IMR-90 (cell line): Measurements from ENCODE around the gene KLHL12. TPM values are rescaled to one million over a fixed set of nuclear protein-coding genes. Genes with fewer than 3 reads are reported as not detected.

Source experiments
- ATAC-seq: fragments of 200-7000 bp; cut with Tn5 transposase; 2 replicates; pipeline ENCODE4 v1.9.1; 2020; ENCODE audit warnings: low read depth, mild to moderate bottlenecking, moderate library complexity
- BruUV-seq: library from RNA; stranded (reverse); fragments of 400-500 nt; replicated peaks from 2 replicates; lab custom pipeline; 2021; lab: Mats Ljungman, UMichigan
- CTCF ChIA-PET: fragments of 300-600 bp; formaldehyde crosslinking; extraction: SDS; loops from one replicate; lab custom pipeline; 2021; ENCODE audit warnings: antibody characterized with exemption; lab: Yijun Ruan, JAX
- POLR2A ChIA-PET: fragments of 300-600 bp; sonication (Branson Sonifier 250); formaldehyde crosslinking; loops from one replicate; lab custom pipeline; 2022; ENCODE audit warnings: antibody characterized with exemption; ENCODE audit not compliant: unreplicated experiment; lab: Charles Lee
- DNase-seq: peaks from one replicate; pipeline ENCODE4 v3.0.0; 2013
- H2AFZ ChIP-seq: replicated peaks from 2 replicates; pipeline ENCODE3; 2013; ENCODE audit warnings: low read length, mild to moderate bottlenecking; ENCODE audit not compliant: poor library complexity
- H2AK5ac ChIP-seq: 2 replicates; pipeline ENCODE4 v1.6.1; 2013; ENCODE audit warnings: low read depth, low read length, inconsistent platforms
- H2AK9ac ChIP-seq: replicated peaks from 2 replicates; pipeline ENCODE3; 2013; ENCODE audit warnings: mild to moderate bottlenecking, low read depth, low read length, moderate library complexity; ENCODE audit not compliant: poor library complexity
- H2BK120ac ChIP-seq: 2 replicates; pipeline ENCODE4 v1.6.1; 2013; ENCODE audit warnings: low read depth, low read length, inconsistent platforms
- H2BK15ac ChIP-seq: 3 replicates; pipeline ENCODE4 v1.6.1; 2013; ENCODE audit warnings: low read depth, low read length, inconsistent platforms
- H2BK20ac ChIP-seq: 2 replicates; pipeline ENCODE4 v1.6.1; 2013; ENCODE audit warnings: low read depth, mild to moderate bottlenecking, inconsistent platforms, low read length, moderate library complexity
- H2BK5ac ChIP-seq: 2 replicates; pipeline ENCODE4 v1.6.1; 2013; ENCODE audit warnings: mild to moderate bottlenecking, low read depth, low read length, inconsistent platforms; ENCODE audit not compliant: poor library complexity, severe bottlenecking
- H3K14ac ChIP-seq: replicated peaks from 2 replicates; pipeline ENCODE4 v1.6.1; 2013; ENCODE audit warnings: low read depth, low read length, inconsistent platforms
- H3K18ac ChIP-seq: 2 replicates; pipeline ENCODE4 v1.6.1; 2013; ENCODE audit warnings: low read depth, low read length, control low read depth
- H3K23ac ChIP-seq: 2 replicates; pipeline ENCODE4 v1.6.1; 2013; ENCODE audit warnings: low read depth, low read length, inconsistent platforms
- H3K27ac ChIP-seq: 2 replicates; pipeline ENCODE4 v1.5.1; 2013; ENCODE audit warnings: mild to moderate bottlenecking, control low read depth, low read length; ENCODE audit not compliant: insufficient read depth
- H3K27me3 ChIP-seq: 2 replicates; pipeline ENCODE4 v1.6.1; 2013; ENCODE audit warnings: low read length; ENCODE audit not compliant: control insufficient read depth, insufficient read depth
- H3K36me3 ChIP-seq: 2 replicates; pipeline ENCODE4 v1.6.1; 2013; ENCODE audit warnings: low read length, mixed read lengths; ENCODE audit not compliant: control insufficient read depth, insufficient read depth
- H3K4ac ChIP-seq: 2 replicates; pipeline ENCODE4 v1.6.1; 2013; ENCODE audit warnings: low read depth, low read length, inconsistent platforms
- H3K4me1 ChIP-seq: 2 replicates; pipeline ENCODE4 v1.6.1; 2013; ENCODE audit warnings: low read length, mixed read lengths; ENCODE audit not compliant: control insufficient read depth, insufficient read depth
- H3K4me2 ChIP-seq: 2 replicates; pipeline ENCODE4 v1.6.1; 2013; ENCODE audit warnings: low read depth, mild to moderate bottlenecking, control low read depth, low read length, moderate library complexity
- H3K4me3 ChIP-seq: 2 replicates; pipeline ENCODE4 v1.5.1; 2013; ENCODE audit warnings: low read depth, mild to moderate bottlenecking, control low read depth, low read length, moderate library complexity; ENCODE audit not compliant: insufficient read depth
- H3K56ac ChIP-seq: 2 replicates; pipeline ENCODE4 v1.6.1; 2013; ENCODE audit warnings: low read length, inconsistent platforms; ENCODE audit not compliant: insufficient read depth; ENCODE audit errors: extremely low read depth
- H3K79me1 ChIP-seq, 2 experiments: 2 replicates each; pipeline ENCODE4 v1.6.1; 2013; ENCODE audit warnings: low read length in 2 of 2, inconsistent platforms in 1 of 2, low read depth in 1 of 2
- H3K9ac ChIP-seq: 2 replicates; pipeline ENCODE4 v1.6.1; 2013; ENCODE audit warnings: low read depth, low read length, control low read depth
- H3K9me1 ChIP-seq: 2 replicates; pipeline ENCODE4 v1.6.1; 2013; ENCODE audit warnings: low read length, inconsistent platforms; ENCODE audit not compliant: insufficient read depth
- H3K9me3 ChIP-seq: 2 replicates; pipeline ENCODE4 v1.6.1; 2013; ENCODE audit warnings: low read length; ENCODE audit not compliant: control insufficient read depth, insufficient read depth
- H4K20me1 ChIP-seq: 2 replicates; pipeline ENCODE4 v1.6.1; 2013; ENCODE audit warnings: low read length, inconsistent platforms; ENCODE audit not compliant: insufficient read depth
- H4K5ac ChIP-seq: 2 replicates; pipeline ENCODE4 v1.6.1; 2013; ENCODE audit warnings: mild to moderate bottlenecking, low read depth, low read length, control low read depth
- H4K8ac ChIP-seq, 2 experiments: 2 replicates each; pipeline ENCODE4 v1.6.1; 2013; ENCODE audit warnings: low read depth in 2 of 2, low read length in 2 of 2, control low read depth in 1 of 2, inconsistent platforms in 1 of 2
- H4K91ac ChIP-seq: 2 replicates; pipeline ENCODE4 v1.6.1; 2013; ENCODE audit warnings: low read depth, low read length, inconsistent platforms; ENCODE audit not compliant: insufficient read depth
- BHLHE40 ChIP-seq: fragments of 150-350 bp; IDR thresholded peaks from 2 replicates; pipeline ENCODE4 v1.6.1; 2016; ENCODE audit warnings: mild to moderate bottlenecking, low read depth, low read length
- CEBPB ChIP-seq: IDR thresholded peaks from 2 replicates; pipeline ENCODE4 v1.6.1; 2012; ENCODE audit warnings: low read depth, low read length, improper control_type of control experiment
- CHD1 ChIP-seq: IDR thresholded peaks from 2 replicates; pipeline ENCODE4 v1.6.1; 2012; ENCODE audit warnings: low read depth, low read length, improper control_type of control experiment
- FOS ChIP-seq: fragments of 150-350 bp; IDR thresholded peaks from 2 replicates; pipeline ENCODE4 v1.6.1; 2016; ENCODE audit warnings: low read depth, low read length
- MAFK ChIP-seq: IDR thresholded peaks from 2 replicates; pipeline ENCODE4 v1.6.1; 2012; ENCODE audit warnings: low read depth, low read length, improper control_type of control experiment
- MAZ ChIP-seq: IDR thresholded peaks from 2 replicates; pipeline ENCODE4 v1.6.1; 2012; ENCODE audit warnings: low read depth, mild to moderate bottlenecking, low read length, improper control_type of control experiment, moderate library complexity, borderline replicate concordance
- MXI1 ChIP-seq: IDR thresholded peaks from 2 replicates; pipeline ENCODE4 v1.6.1; 2012; ENCODE audit warnings: low read depth, mild to moderate bottlenecking, low read length, moderate library complexity, borderline replicate concordance
- NFE2L2 ChIP-seq: fragments of 150-350 bp; IDR thresholded peaks from 2 replicates; pipeline ENCODE4 v1.6.1; 2016; ENCODE audit warnings: low read depth, mild to moderate bottlenecking, low read length
- POLR2A ChIP-seq: IDR thresholded peaks from 2 replicates; pipeline ENCODE4 v1.6.1; 2012; ENCODE audit warnings: mild to moderate bottlenecking, low read depth, low read length
- RAD21 ChIP-seq: IDR thresholded peaks from 2 replicates; pipeline ENCODE4 v1.6.1; 2012; ENCODE audit warnings: low read length, improper control_type of control experiment
- RCOR1 ChIP-seq: IDR thresholded peaks from 2 replicates; pipeline ENCODE4 v1.6.1; 2012; ENCODE audit warnings: mild to moderate bottlenecking, low read length, improper control_type of control experiment; ENCODE audit not compliant: insufficient replicate concordance
- RFX5 ChIP-seq: IDR thresholded peaks from 2 replicates; pipeline ENCODE4 v1.8.0; 2012; ENCODE audit warnings: low read depth, mild to moderate bottlenecking, low read length, moderate library complexity
- SMC3 ChIP-seq: fragments of 150-350 bp; IDR thresholded peaks from 2 replicates; pipeline ENCODE4 v1.6.1; 2016; ENCODE audit warnings: low read depth, mild to moderate bottlenecking, antibody characterized with exemption, low read length, moderate library complexity
- dilution Hi-C: fragments of 300-500 bp; cut with HindIII; formaldehyde crosslinking; loops from one replicate; pipeline ENCODE4 v1.14.3; 2018; ENCODE audit warnings: low sequenced_read_pairs; ENCODE audit not compliant: unreplicated experiment
- in situ Hi-C: fragments of 300-500 bp; cut with MboI; formaldehyde crosslinking; loops from 3 replicates; pipeline ENCODE4 v1.14.3; 2019; ENCODE audit warnings: low sequenced_read_pairs, inconsistent platforms, mixed read lengths
- intact Hi-C: fragments of 100-400 bp; cut with micrococcal nuclease; formaldehyde crosslinking; loops from 2 replicates; pipeline ENCODE4 v1.10.0; 2022
- polyA plus RNA-seq, 3 experiments: library from polyadenylated mRNA; depleted of rRNA; stranded (reverse); fragments of >200 nt; gene quantifications; 2 replicates each; pipeline ENCODE4 v1.2.3, GENCODE V29; 2012; ENCODE audit warnings: low replicate concordance in 1 of 3
- total RNA-seq: library from RNA; depleted of rRNA; stranded (reverse); fragments of >200 nt; gene quantifications from 2 replicates; pipeline ENCODE4 v1.2.3, GENCODE V29; 2012
- TF ChIP-seq, protein P1 (sequence below): fragments of 150-350 bp; IDR thresholded peaks from 2 replicates; pipeline ENCODE4 v1.6.1; 2016; ENCODE audit warnings: low read depth, mild to moderate bottlenecking, low read length, moderate library complexity, borderline replicate concordance
- TF ChIP-seq, protein P2 (sequence below): conservative IDR thresholded peaks from 2 replicates; pipeline ENCODE4 v1.5.1; 2012; ENCODE audit warnings: mild to moderate bottlenecking, low read depth, low read length, improper control_type of control experiment
- TF ChIP-seq, protein P3 (sequence below): fragments of 150-350 bp; IDR thresholded peaks from 2 replicates; pipeline ENCODE4 v1.6.1; 2017; ENCODE audit warnings: mild to moderate bottlenecking, antibody characterized with exemption, low read length, low read depth

KLHL12 gene
- total and polyA plus RNA-seq, 2 of the 4 experiments (the other 2 are of a cell fraction), result 17.2 to 38.4 TPM

DNA sequence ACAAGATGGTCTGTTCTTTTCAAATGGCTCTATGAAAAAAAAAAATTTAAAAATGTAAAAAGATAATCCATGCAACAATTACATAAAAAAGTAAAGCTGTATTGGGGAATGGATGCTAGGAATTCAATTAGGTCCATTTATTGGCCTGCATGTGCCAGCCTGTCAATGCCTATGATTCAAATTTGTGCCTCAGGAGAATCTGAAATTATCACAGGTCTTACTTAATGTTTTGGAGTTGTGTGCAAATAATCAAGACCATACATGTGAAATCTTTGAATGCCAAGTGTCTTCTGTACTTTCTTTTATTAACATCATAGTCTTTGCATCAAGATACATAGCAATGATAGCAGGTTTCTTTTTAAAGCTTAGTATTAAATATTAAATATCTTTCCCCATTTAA, 13.5 kb upstream of the KLHL12 start:
- no peak overlapping the region for H3K4ac ChIP-seq
- no peak overlapping the region for H4K8ac ChIP-seq
- H3K27ac ChIP-seq, result no peak overlapping the region
- H2AFZ ChIP-seq, result no peak overlapping the region
- no peaks in the 10 kb centered on the region for H3K9me3 ChIP-seq
- ATAC-seq, result no peak
- no peaks in the 10 kb centered on the region; a peak in 1 of 4 replicates for H3K79me1 ChIP-seq
- in situ Hi-C loops, result no loop called here
- no peak overlapping the region for H3K4me2 ChIP-seq
- H4K20me1 ChIP-seq, result no peaks in the 10 kb centered on the region
- H3K56ac ChIP-seq, result no peak overlapping the region
- no peak overlapping the region for H2BK120ac ChIP-seq
- no peaks in the 10 kb centered on the region for H3K4me1 ChIP-seq
- POLR2A ChIA-PET, result no interaction called here
- H2BK15ac ChIP-seq, result no peak overlapping the region
- no peak for TF ChIP-seq MAFK
- TF ChIP-seq MXI1, result no peak
- no peak for TF ChIP-seq SMC3
- TF ChIP-seq MAZ, result no peak
- TF ChIP-seq NFE2L2, result no peak
- TF ChIP-seq RCOR1, result no peak
- TF ChIP-seq, protein P1, sequence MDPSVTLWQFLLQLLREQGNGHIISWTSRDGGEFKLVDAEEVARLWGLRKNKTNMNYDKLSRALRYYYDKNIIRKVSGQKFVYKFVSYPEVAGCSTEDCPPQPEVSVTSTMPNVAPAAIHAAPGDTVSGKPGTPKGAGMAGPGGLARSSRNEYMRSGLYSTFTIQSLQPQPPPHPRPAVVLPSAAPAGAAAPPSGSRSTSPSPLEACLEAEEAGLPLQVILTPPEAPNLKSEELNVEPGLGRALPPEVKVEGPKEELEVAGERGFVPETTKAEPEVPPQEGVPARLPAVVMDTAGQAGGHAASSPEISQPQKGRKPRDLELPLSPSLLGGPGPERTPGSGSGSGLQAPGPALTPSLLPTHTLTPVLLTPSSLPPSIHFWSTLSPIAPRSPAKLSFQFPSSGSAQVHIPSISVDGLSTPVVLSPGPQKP, result no peak
- no peak for TF ChIP-seq RAD21
- TF ChIP-seq, protein P2, sequence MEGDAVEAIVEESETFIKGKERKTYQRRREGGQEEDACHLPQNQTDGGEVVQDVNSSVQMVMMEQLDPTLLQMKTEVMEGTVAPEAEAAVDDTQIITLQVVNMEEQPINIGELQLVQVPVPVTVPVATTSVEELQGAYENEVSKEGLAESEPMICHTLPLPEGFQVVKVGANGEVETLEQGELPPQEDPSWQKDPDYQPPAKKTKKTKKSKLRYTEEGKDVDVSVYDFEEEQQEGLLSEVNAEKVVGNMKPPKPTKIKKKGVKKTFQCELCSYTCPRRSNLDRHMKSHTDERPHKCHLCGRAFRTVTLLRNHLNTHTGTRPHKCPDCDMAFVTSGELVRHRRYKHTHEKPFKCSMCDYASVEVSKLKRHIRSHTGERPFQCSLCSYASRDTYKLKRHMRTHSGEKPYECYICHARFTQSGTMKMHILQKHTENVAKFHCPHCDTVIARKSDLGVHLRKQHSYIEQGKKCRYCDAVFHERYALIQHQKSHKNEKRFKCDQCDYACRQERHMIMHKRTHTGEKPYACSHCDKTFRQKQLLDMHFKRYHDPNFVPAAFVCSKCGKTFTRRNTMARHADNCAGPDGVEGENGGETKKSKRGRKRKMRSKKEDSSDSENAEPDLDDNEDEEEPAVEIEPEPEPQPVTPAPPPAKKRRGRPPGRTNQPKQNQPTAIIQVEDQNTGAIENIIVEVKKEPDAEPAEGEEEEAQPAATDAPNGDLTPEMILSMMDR, result no peak
- no peak for TF ChIP-seq CEBPB
- no peak for TF ChIP-seq BHLHE40
- TF ChIP-seq, protein P3, sequence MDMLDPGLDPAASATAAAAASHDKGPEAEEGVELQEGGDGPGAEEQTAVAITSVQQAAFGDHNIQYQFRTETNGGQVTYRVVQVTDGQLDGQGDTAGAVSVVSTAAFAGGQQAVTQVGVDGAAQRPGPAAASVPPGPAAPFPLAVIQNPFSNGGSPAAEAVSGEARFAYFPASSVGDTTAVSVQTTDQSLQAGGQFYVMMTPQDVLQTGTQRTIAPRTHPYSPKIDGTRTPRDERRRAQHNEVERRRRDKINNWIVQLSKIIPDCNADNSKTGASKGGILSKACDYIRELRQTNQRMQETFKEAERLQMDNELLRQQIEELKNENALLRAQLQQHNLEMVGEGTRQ, result no peak
- TF ChIP-seq CHD1, result no peak
- TF ChIP-seq FOS, result no peak
- TF ChIP-seq RFX5, result no peak
- no peak for TF ChIP-seq POLR2A
- CTCF ChIA-PET, result no interaction called here
- H3K27me3 ChIP-seq, result no peaks in the 10 kb centered on the region
- peaks cover 30% of the 10 kb centered on the region for H3K36me3 ChIP-seq
- H3K18ac ChIP-seq, result no peak overlapping the region
- no peak overlapping the region for H2AK5ac ChIP-seq
- no TSS peak for BruUV-seq
- H3K9me1 ChIP-seq, result no peaks in the 10 kb centered on the region
- no peak overlapping the region for H2BK5ac ChIP-seq
- H2AK9ac ChIP-seq, result no peak overlapping the region
- H3K4me3 ChIP-seq, result no peak overlapping the region
- no peak overlapping the region for H4K91ac ChIP-seq
- H4K5ac ChIP-seq, result no peak overlapping the region
- no peak overlapping the region for H3K23ac ChIP-seq
- H3K14ac ChIP-seq, result no peak overlapping the region
- intact Hi-C loops, result loop anchor here (5.0 kb wide), 1 partner anchor 33 kb away; no protein-coding TSS in a partner anchor
- H3K9ac ChIP-seq, result no peak overlapping the region
- DNase-seq, result no peak
- no peak overlapping the region for H2BK20ac ChIP-seq
- dilution Hi-C loops, result no loop called here
